Measurements from ENCODE around the gene MGMT.

DNA sequence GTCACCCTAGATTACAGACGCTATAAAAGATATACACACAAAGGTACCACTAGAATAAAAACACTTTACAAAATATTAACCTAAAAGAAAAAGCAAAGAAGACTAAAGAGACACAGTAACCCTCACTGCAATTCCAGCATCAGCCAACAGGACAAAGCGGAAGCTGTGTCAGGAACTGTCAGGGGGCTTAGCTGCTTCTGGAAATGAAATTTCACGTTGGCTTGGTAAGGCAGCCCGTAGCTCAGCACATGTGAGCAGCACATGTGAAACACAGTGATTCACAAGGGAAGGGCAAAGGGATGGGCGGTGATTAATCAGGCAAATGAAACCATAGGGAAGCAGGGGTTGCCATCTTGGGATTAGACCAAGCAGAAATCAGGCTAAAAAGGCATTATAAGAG is 195.4 kb downstream of the MGMT start:
- no peak for TF ChIP-seq EP300 (conservative IDR thresholded peaks at IDR 0.05; ENCODE audit: poor library complexity, severe bottlenecking)
- no peak for TF ChIP-seq CTCF (IDR thresholded peaks at IDR 0.05; ENCODE audit: poor library complexity, severe bottlenecking)
- TF ChIP-seq EZH2 (IDR thresholded peaks at IDR 0.05; ENCODE audit: borderline replicate concordance, insufficient read depth, low read length, poor library complexity, severe bottlenecking): no peak
- no peak for TF ChIP-seq RAD21 (conservative IDR thresholded peaks at IDR 0.05)

Data from neural cell (in vitro differentiated cells).